Endothelial cell of umbilical vein (primary cell): ENCODE data around the gene LMTK3. TPM values are rescaled to one million over a fixed set of nuclear protein-coding genes. Genes with fewer than 3 reads are reported as not detected.

Source experiments
- BruUV-seq: library from RNA; stranded (reverse); fragments of 400-500 nt; replicated peaks from 2 replicates; lab custom pipeline; 2021; lab: Mats Ljungman, UMichigan
- CTCF ChIA-PET: fragments of 300-600, 350-600 bp; sonication (Branson Sonifier 250); formaldehyde crosslinking; loops from one replicate; lab custom pipeline; 2021; ENCODE audit warnings: antibody characterized with exemption, inconsistent platforms; lab: Charles Lee
- POLR2A ChIA-PET: fragments of 300-600, 350-600 bp; sonication (Branson Sonifier 250); formaldehyde crosslinking; loops from one replicate; lab custom pipeline; 2021; ENCODE audit warnings: antibody characterized with exemption, inconsistent platforms; lab: Charles Lee
- DNase-seq: peaks from one replicate; pipeline ENCODE4 v3.0.0-alpha.2; 2011; ENCODE audit warnings: low read depth, low spot score
- FAIRE-seq: peaks from 2 replicates; lab custom pipeline; 2011; peaks lifted over from hg19 to GRCh38; lab: Jason Lieb, UNC
- H2AFZ ChIP-seq: 2 replicates; pipeline ENCODE4 v1.6.0; 2012; ENCODE audit warnings: low read depth, low read length, control low read depth, inconsistent platforms
- H3K27ac ChIP-seq: 2 replicates; pipeline ENCODE4 v1.5.1; 2011; ENCODE audit warnings: low read depth, mild to moderate bottlenecking, control low read depth, low read length, moderate library complexity; ENCODE audit not compliant: insufficient read depth
- H3K27me3 ChIP-seq, 2 experiments: 2 replicates each; pipeline versions ENCODE4 v1.6.0 to v1.6.1; 2011; ENCODE audit warnings: low read length in 2 of 2, mixed read lengths in 1 of 2; ENCODE audit not compliant: control insufficient read depth in 2 of 2, insufficient read depth in 2 of 2
- H3K36me3 ChIP-seq, 2 experiments: 2 replicates in 1 of 2; 3 replicates in 1 of 2; pipeline ENCODE4 v1.5.1; 2011; ENCODE audit warnings: low read length in 2 of 2, mild to moderate bottlenecking in 1 of 2, moderate library complexity in 1 of 2; ENCODE audit not compliant: control insufficient read depth in 2 of 2, insufficient read depth in 2 of 2; ENCODE audit errors: extremely low read depth in 1 of 2
- H3K4me1 ChIP-seq: 3 replicates; pipeline ENCODE4 v1.5.1; 2011; ENCODE audit warnings: mild to moderate bottlenecking, low read length; ENCODE audit not compliant: control insufficient read depth, insufficient read depth; ENCODE audit errors: extremely low read depth
- H3K4me2 ChIP-seq: 2 replicates; pipeline ENCODE4 v1.6.1; 2011; ENCODE audit warnings: low read length, control low read depth, mixed read lengths; ENCODE audit not compliant: insufficient read depth
- H3K4me3 ChIP-seq, 3 experiments: fragments of 200-600 bp in 1 of 3; sonication (generic), shearing (Covaris generic) in 1 of 3; replicated peaks in 1 of 3; 2 replicates each; pipeline ENCODE4 v1.5.1; 2011 to 2016; ENCODE audit warnings: control low read depth in 3 of 3, low read length in 3 of 3, mild to moderate bottlenecking in 2 of 3, inconsistent platforms in 1 of 3, low read depth in 1 of 3, moderate library complexity in 1 of 3; ENCODE audit not compliant: insufficient read depth in 1 of 3
- H3K79me2 ChIP-seq: 2 replicates; pipeline ENCODE4 v1.6.0; 2012; ENCODE audit warnings: low read length, inconsistent platforms; ENCODE audit not compliant: control insufficient read depth, insufficient read depth
- H3K9ac ChIP-seq: replicated peaks from 2 replicates; pipeline ENCODE3; 2011; ENCODE audit warnings: low read length, control low read depth; ENCODE audit not compliant: insufficient read depth; ENCODE audit errors: extremely low read depth
- H3K9me1 ChIP-seq: replicated peaks from 3 replicates; pipeline ENCODE4 v1.6.0; 2011; ENCODE audit warnings: mild to moderate bottlenecking, low read length; ENCODE audit not compliant: control insufficient read depth, insufficient read depth; ENCODE audit errors: extremely low read depth
- H3K9me3 ChIP-seq: replicated peaks from 2 replicates; pipeline ENCODE4 v1.5.1; 2012; ENCODE audit warnings: low read length, inconsistent platforms; ENCODE audit not compliant: control insufficient read depth, insufficient read depth
- H4K20me1 ChIP-seq: replicated peaks from 2 replicates; pipeline ENCODE3; 2011; ENCODE audit warnings: mild to moderate bottlenecking, low read length; ENCODE audit not compliant: control insufficient read depth, insufficient read depth; ENCODE audit errors: extremely low read depth
- CTCF ChIP-seq, 2 donors: IDR thresholded peaks; 1 replicate in 1 of 2; 2 replicates in 1 of 2; pipeline ENCODE4 v1.5.1; 2011; ENCODE audit warnings: low read length in 2 of 2, mild to moderate bottlenecking in 2 of 2, moderate library complexity in 2 of 2, control low read depth in 1 of 2, inconsistent platforms in 1 of 2, low read depth in 1 of 2; ENCODE audit not compliant: insufficient read depth in 1 of 2; ENCODE audit errors: extremely low read depth in 1 of 2
- EZH2 ChIP-seq: IDR thresholded peaks from 2 replicates; pipeline ENCODE4 v1.6.1; 2012; ENCODE audit warnings: borderline replicate concordance, low read depth, mild to moderate bottlenecking, moderate library complexity, low read length, inconsistent platforms; ENCODE audit not compliant: severe bottlenecking
- FOS ChIP-seq: IDR thresholded peaks from 2 replicates; pipeline ENCODE4 v1.6.1; 2011; ENCODE audit warnings: mild to moderate bottlenecking, low read length, moderate library complexity, borderline replicate concordance; ENCODE audit not compliant: insufficient read depth
- GATA2 ChIP-seq: IDR thresholded peaks from 2 replicates; pipeline ENCODE4 v1.7.0; 2011; ENCODE audit warnings: low read depth, mild to moderate bottlenecking, moderate library complexity, mixed read lengths, low read length; ENCODE audit not compliant: insufficient read length, insufficient read depth
- JUN ChIP-seq: IDR thresholded peaks from 2 replicates; pipeline ENCODE4 v1.6.1; 2011; ENCODE audit warnings: borderline replicate concordance, low read depth; ENCODE audit not compliant: insufficient read length, insufficient read depth
- MAX ChIP-seq: IDR thresholded peaks from 2 replicates; pipeline ENCODE4 v1.6.1; 2011; ENCODE audit not compliant: insufficient read depth, insufficient read length
- MYC ChIP-seq: IDR thresholded peaks from one replicate; pipeline ENCODE4 v1.6.1; 2011; ENCODE audit warnings: mild to moderate bottlenecking, low read depth, low read length
- POLR2A ChIP-seq: IDR thresholded peaks from 2 replicates; pipeline ENCODE4 v1.6.1; 2012; ENCODE audit warnings: low read depth, mild to moderate bottlenecking, control low read depth, low read length
- POLR2AphosphoS5 ChIP-seq: IDR thresholded peaks from 2 replicates; pipeline ENCODE4 v1.6.1; 2012; ENCODE audit warnings: low read depth, mild to moderate bottlenecking, control low read depth, low read length, moderate library complexity; ENCODE audit not compliant: insufficient read depth
- dilution Hi-C: fragments of 300-500 bp; cut with MboI; formaldehyde crosslinking; loops from one replicate; pipeline ENCODE4 v1.15.0; 2019; ENCODE audit warnings: low sequenced_read_pairs; ENCODE audit not compliant: extremely low pct_ligation_motif_present
- intact Hi-C: fragments of 100-400 bp; cut with micrococcal nuclease; formaldehyde crosslinking; loops from one replicate; pipeline ENCODE4 v1.10.0; 2022
- polyA plus RNA-seq, 4 experiments: library from polyadenylated mRNA; depleted of rRNA in 3 of 4; stranded (reverse) in 3 of 4; unstranded in 1 of 4; fragments of >200 nt; gene quantifications; 2 replicates each; pipeline versions ENCODE4 v1.2.1 to v1.2.3, GENCODE V29; 2011 to 2012; ENCODE audit warnings: missing spikeins in 1 of 4
- total RNA-seq: library from RNA; stranded (reverse); gene quantifications from 2 replicates; pipeline ENCODE4 v1.2.3, GENCODE V29; 2021

The LMTK3 gene
- total and polyA plus RNA-seq, 2 donors (not counting 3 experiments of a cell fraction or from before 2014, with no cell fraction given) = 0.11 to 0.14 TPM

- no peak overlapping the region for H3K9ac ChIP-seq
- H3K9me1 ChIP-seq = no peaks in the 10 kb centered on the region
- TF ChIP-seq CTCF (IDR thresholded peaks at IDR 0.05; ENCODE audit: extremely low read depth in 1 of 2, insufficient read depth in 1 of 2, low read depth in 1 of 2, low read length in 2 of 2) (no peak), POLR2AphosphoS5 (no peak), FOS (no peak), MAX (no peak), JUN (no peak), MYC (no peak), GATA2 (no peak), EZH2 (no peak), POLR2A (no peak)
- H3K36me3 ChIP-seq = no peaks in the 10 kb centered on the region
- DNase-seq (no peak), FAIRE-seq (no peak)
- no peak overlapping the region for H3K27ac ChIP-seq
- intact Hi-C loops = no loop called here
- no peaks in the 10 kb centered on the region for H3K27me3 ChIP-seq
- no peaks in the 10 kb centered on the region for H3K4me1 ChIP-seq
- ChIA-PET POLR2A (no interaction called here), CTCF (interaction anchor here (0.9 to 3.4 kb wide), 5 partner anchors 8 to 54 kb away, joined by 3 to 13 read pairs (median 3); no protein-coding TSS in a partner anchor)
- BruUV-seq = no TSS peak
- no peak overlapping the region for H3K4me3 ChIP-seq
- H3K4me2 ChIP-seq = no peak overlapping the region
- no peaks in the 10 kb centered on the region for H3K79me2 ChIP-seq
- dilution Hi-C loops = no loop called here
- H2AFZ ChIP-seq = no peak overlapping the region
- no peaks in the 10 kb centered on the region for H4K20me1 ChIP-seq
- H3K9me3 ChIP-seq = no peaks in the 10 kb centered on the region
Observed at GRCh38 chr19:48560095-48560530, 48.5 kb upstream of the LMTK3 start.
